IPS-15b (cell line): ENCODE measurements around the gene HAUS5.

Experiments used
- H3K27me3 ChIP-seq: one replicate; pipeline ENCODE4 v1.6.1; 2013; ENCODE audit warnings: low read length; ENCODE audit not compliant: control insufficient read depth, insufficient read depth
- H3K36me3 ChIP-seq: one replicate; pipeline ENCODE4 v1.6.1; 2013; ENCODE audit warnings: low read length; ENCODE audit not compliant: control insufficient read depth, insufficient read depth
- H3K4me1 ChIP-seq: one replicate; pipeline ENCODE4 v1.6.1; 2013; ENCODE audit warnings: mild to moderate bottlenecking, low read length; ENCODE audit not compliant: control insufficient read depth, insufficient read depth
- H3K4me3 ChIP-seq: one replicate; pipeline ENCODE4 v1.5.1; 2013; ENCODE audit warnings: low read depth, low read length
- H3K9ac ChIP-seq: one replicate; pipeline ENCODE4 v1.6.1; 2013; ENCODE audit warnings: low read depth, mild to moderate bottlenecking, low read length
- H3K9me3 ChIP-seq: one replicate; pipeline ENCODE4 v1.6.1; 2013; ENCODE audit warnings: mild to moderate bottlenecking, low read length; ENCODE audit not compliant: control insufficient read depth, insufficient read depth

The HAUS5 gene

DNA sequence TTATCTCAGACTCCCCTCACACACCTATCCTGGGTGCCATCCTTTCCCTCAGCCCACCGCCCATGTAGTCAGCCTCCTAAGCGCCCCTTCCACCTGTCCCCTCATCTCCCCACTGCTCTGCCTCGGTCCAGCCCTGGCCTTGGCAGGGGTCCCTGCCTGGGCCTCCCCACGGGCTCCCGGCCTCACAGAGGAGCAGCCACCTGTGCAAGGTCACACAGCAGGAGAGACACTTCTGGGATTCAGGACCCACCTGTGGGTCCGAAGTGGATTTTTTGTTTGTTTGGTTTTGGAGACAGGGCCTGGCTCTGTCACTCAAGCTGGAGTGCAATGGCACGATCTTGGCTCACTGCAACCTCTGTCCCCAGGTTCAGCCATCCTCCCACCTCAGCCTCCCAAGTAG is 53.1 kb downstream of the HAUS5 start:
- Histone ChIP-seq H3K9me3 (no peaks in the 10 kb centered on the region), H3K27me3 (peaks cover 9% of the 10 kb centered on the region), H3K36me3 (no peaks in the 10 kb centered on the region), H3K4me1 (no peaks in the 10 kb centered on the region), H3K4me3 (no peak overlapping the region), H3K9ac (no peak overlapping the region)

GRCh38 chr19:35666251-35666913 is 53.8 kb downstream of the HAUS5 start, which contains the start of gene UPK1A:
Gene UPK1A (plus strand): TSS chr19:35666517. CDS start chr19:35666813, 296 bp downstream.
- Histone ChIP-seq H3K27me3 (peaks cover 9% of the 10 kb centered on the region), H3K4me1 (no peaks in the 10 kb centered on the region), H3K9ac (no peak within 1 kb of the TSS), H3K36me3 (no peaks in the 10 kb centered on the region), H3K4me3 (no peak within 1 kb of the TSS), H3K9me3 (no peaks in the 10 kb centered on the region)

DNA sequence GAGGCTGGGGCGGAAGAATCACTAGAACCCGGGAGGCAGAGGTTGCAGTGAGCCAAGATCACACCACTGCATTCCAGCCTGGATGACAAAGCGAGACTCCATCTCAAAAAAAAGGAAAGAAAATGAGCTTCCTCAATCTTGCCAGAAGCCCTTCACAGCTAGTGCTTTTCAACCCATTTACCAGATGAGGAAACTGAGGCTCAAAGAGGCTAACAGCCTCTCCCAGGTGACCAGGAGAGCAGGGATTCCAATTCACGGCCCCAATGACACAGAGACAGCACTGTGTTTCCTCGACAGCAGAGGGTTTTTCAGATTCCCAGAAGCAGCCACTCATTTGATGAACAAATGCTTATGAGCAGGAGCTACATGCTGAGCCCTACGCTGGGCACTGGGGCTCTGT is 57.0 kb downstream of the HAUS5 start:
- Histone ChIP-seq H3K4me1 (no peaks in the 10 kb centered on the region), H3K4me3 (no peak overlapping the region), H3K9me3 (no peaks in the 10 kb centered on the region), H3K9ac (no peak overlapping the region), H3K36me3 (no peaks in the 10 kb centered on the region), H3K27me3 (peaks cover 13% of the 10 kb centered on the region)

DNA sequence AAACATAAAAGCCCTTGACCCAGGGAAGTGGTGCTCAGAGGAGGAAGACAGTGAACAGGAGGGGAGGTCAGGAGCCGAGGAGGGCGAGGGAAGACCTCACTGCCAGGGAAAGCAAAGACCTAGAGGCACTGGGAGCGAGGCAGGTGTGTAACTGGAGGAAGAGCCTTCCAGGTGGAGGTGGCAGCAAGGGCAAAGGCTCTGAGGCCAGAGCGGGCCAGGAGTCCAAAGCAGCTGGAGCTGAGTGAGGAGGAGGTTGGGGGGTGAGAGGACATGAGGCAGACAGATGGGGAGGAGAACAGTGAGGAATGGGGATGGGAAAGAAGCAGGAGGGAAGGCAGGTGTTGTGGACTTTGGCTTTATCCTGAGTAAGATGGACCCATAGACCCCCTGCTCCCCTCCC is 57.4 kb downstream of the HAUS5 start:
- peaks cover 13% of the 10 kb centered on the region for H3K27me3 ChIP-seq
- no peak overlapping the region for H3K9ac ChIP-seq
- no peaks in the 10 kb centered on the region for H3K9me3 ChIP-seq
- no peaks in the 10 kb centered on the region for H3K36me3 ChIP-seq
- no peak overlapping the region for H3K4me3 ChIP-seq
- H3K4me1 ChIP-seq, result no peaks in the 10 kb centered on the region

DNA sequence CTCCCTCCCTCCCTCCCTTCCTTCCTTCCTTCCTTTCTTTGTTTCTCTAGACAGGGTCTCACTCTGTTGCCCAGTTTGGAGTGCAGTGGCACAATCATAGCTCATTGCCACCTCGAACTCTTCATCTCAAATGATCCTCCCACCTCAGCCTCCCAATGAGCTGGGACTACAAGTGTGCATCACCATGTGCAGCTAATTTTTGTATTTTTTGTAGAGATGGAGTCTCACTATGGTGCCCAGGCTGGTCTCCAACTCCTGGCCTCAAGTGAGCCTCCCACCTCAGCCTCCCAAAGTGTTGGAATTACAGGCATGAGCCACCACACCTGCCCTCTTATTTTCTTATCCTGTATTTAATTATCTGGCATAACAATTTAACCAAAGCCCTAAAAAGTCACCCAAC is 58.2 kb downstream of the HAUS5 start:
- H3K9me3 ChIP-seq, result no peaks in the 10 kb centered on the region
- H3K9ac ChIP-seq, result no peak overlapping the region
- H3K4me1 ChIP-seq, result no peaks in the 10 kb centered on the region
- H3K27me3 ChIP-seq, result peaks cover 13% of the 10 kb centered on the region
- no peaks in the 10 kb centered on the region for H3K36me3 ChIP-seq
- H3K4me3 ChIP-seq, result no peak overlapping the region

DNA sequence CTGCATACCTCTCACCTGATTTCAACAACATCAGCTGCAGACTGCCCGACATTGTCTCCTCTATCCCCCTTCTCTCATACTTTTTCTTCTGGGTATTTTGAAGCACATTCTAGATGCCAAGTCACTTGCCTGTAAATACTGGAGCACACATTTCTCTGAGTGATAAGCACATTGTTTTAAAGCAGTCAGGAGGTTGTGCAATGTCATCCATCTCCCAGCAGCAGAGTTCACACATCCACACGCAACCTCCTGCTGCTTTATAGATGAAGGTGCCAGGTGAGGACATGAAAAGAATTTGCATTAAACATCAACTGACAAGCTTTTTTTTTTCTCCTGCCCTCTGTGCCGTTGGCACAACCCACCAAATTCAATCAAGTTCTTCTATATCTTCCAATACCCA is 59.3 kb downstream of the HAUS5 start:
- no peaks in the 10 kb centered on the region for H3K36me3 ChIP-seq
- H3K4me3 ChIP-seq, result no peak overlapping the region
- H3K4me1 ChIP-seq, result no peaks in the 10 kb centered on the region
- no peak overlapping the region for H3K9ac ChIP-seq
- no peaks in the 10 kb centered on the region for H3K9me3 ChIP-seq
- peaks cover 13% of the 10 kb centered on the region for H3K27me3 ChIP-seq

- Histone ChIP-seq H3K9ac (no peak overlapping the region), H3K4me3 (peak overlapping the region; percentile 74), H3K4me1 (no peaks in the 10 kb centered on the region), H3K27me3 (peaks cover 13% of the 10 kb centered on the region), H3K9me3 (no peaks in the 10 kb centered on the region), H3K36me3 (no peaks in the 10 kb centered on the region)
These were observed 60.7 kb downstream of the HAUS5 start for GRCh38 chr19:35673121-35673804.
